RPMI8226 (cell line): Measurements from ENCODE around the gene TGM3.

Experiments
- DNase-seq: peaks from one replicate; pipeline ENCODE4 v3.0.0-alpha.2; 2015

TGM3 gene

DNA sequence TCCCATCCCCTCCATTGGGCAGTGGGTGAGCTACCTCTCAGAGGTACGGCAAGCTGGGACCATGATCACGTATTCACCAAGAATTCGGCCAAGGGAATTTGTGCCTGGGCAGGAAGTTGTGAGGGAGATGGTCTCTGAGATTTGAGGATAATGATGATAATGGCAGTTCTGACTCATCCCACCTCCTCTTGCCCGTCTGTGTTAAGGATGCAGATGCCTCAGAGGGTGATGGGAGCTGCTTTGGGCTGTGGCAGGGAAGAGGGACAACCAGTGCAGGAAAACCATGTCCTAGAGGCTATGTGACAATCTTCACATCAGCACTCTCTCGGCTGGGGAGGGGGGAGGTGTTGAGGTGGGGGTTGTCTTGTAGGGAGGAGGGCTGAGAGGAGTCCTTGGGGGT, 89.2 kb downstream of the TGM3 start:
- DNase-seq, result no peak

DNA sequence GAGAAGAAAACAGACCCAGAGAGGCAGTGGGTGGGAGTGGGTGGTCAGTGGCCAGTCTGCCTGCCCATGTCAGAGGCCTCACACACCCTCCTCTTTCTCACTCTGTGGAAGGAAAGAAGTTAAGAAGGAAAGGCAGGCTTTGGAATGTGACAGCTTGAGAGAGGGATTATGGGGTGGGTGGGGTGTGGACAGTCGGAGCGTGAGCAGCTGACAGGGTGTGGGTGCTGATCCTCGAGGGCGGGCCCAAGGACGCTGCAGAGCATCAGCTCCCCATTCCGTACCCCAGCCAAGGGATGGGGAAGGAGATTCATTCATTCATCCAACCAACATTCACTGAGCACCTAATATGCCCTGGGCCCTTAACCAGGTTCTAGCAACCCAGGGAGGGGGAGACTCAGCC, 89.7 kb downstream of the TGM3 start:
- DNase-seq, result no peak

DNA sequence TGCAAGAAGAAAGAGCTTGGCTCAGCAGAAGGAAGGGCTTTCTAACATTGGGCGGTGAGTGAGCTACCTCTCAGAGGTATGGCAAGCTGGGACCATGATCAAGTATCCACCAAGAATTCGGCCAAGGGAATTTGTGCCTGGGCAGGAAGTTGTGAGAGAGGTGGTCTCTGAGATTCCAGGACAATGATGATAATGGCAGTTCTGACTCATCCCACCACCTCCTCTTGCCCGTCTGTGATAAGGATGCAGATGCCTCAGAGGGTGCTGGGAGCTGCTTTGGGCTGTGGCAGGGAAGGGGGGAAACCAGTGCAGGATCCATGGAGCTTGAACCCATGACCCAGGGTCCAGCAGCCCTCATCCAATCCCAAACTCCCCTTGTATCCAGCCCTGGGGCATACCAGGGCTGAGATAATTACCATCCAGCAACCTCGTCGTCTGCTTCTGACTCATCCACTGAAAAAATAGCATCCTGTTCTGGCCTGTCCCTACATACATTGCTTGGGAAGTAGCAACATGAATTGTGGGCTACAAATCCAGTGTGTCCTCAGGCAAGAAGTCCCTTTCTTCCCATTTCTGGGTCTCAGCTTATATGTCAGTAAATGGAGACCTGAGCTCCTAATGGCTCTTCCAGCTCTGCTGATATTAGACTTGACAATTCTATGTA, 90.8 kb downstream of the TGM3 start:
- no peak for DNase-seq

DNA sequence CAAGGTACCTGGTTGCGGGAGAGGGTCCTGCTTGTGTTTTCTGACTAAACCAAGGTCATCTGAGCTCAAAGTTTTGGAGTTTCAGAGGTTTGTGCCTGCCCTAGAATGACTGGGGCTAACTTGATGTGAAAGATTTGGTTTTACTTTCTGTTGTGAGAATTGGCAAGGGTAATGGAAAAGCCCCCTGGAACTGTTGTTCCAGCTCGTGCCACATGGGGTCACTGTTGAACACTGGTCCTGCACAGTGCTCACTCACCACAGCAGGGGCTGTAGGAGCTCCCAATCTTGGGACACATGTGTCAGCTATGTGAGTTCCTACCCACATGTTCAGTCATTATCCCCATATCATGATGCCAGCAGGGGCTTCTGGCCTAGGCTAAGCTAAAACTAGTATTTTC, 91.4 kb downstream of the TGM3 start:
- DNase-seq, result peak; percentile 80

DNA sequence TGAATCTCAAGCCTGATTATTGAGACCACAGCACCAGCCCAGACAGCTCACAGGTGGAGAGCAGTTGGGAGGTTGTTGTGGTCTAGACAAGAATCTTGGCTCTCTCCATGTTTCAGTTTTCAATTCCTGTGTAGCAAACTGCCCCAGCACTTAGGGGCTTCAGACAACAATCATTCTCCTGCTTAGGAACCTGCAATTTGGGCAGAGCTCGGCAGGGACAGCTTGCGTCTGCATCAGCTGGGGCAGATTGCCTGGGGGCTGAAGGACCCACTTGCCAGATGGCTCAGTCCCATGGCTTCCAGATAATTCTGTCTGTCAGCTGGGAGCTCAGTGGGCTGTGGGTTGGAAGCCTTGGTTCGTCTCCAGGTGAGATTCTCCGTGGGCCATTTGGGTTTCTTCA, 91.8 kb downstream of the TGM3 start:
- DNase-seq, result no peak
